Cortex of kidney (tissue), 1 donor: ENCODE data around the gene ADARB2.

Experiments used
- DNase-seq: peaks from one replicate; lab custom pipeline; 2025; lab: John Stamatoyannopoulos, UW

Gene ADARB2

GRCh38 chr10:1495915-1496517 lies 241.3 kb downstream of the ADARB2 start:
- DNase-seq = no peak

DNA sequence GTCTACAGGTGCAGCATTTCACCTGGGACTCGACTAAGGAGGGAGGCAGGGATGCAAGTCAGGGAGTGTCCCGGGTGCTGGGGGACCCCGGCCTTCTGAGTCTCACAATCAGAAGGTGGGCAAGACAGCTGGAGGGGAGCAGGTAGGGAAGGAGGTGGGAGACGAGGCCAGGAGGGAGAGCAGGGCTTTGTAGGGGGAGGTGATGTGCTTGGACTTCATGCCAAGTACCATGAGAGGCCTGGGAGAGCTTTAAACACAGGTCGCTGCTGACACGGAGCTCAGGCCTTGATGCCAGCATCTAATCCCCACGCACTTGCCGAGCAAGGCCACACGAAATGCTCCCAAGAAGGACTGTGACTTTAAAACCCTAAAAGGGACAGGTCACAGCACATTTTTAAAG lies 244.7 kb downstream of the ADARB2 start:
- DNase-seq = no peak

GRCh38 chr10:1491901-1492300 lies 245.4 kb downstream of the ADARB2 start:
- no peak for DNase-seq

GRCh38 chr10:1489801-1490200 lies 247.5 kb downstream of the ADARB2 start:
- no peak for DNase-seq

- no peak for DNase-seq
Observed at GRCh38 chr10:1488970-1489548, 248.3 kb downstream of the ADARB2 start.

- DNase-seq = no peak
Observed at GRCh38 chr10:1486841-1487687, 250.3 kb downstream of the ADARB2 start.

GRCh38 chr10:1485357-1485756 lies 252.0 kb downstream of the ADARB2 start:
- DNase-seq = no peak

- DNase-seq = no peak
Observed at GRCh38 chr10:1483826-1484225, 253.5 kb downstream of the ADARB2 start.

- no peak for DNase-seq
Observed at GRCh38 chr10:1483246-1483645, 254.1 kb downstream of the ADARB2 start.

DNA sequence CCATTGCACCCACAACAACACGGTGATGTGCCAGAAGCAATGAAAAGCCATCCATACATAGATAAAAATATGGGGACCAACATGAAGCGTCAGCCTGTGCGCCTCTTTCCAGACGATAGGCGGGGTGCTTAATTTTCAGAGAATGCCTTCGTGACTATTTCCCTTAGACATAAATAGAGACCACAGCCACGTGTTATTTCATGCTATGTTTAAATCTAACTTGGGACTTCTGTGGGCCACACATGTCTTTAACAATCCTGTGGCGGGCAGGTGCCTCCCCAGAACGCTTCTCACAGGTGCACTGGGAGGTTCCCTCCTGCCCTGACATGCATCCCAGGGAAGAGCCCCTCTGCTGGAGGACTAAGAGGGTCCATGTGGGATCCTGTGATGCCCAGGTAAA lies 259.7 kb downstream of the ADARB2 start:
- DNase-seq = no peak

DNA sequence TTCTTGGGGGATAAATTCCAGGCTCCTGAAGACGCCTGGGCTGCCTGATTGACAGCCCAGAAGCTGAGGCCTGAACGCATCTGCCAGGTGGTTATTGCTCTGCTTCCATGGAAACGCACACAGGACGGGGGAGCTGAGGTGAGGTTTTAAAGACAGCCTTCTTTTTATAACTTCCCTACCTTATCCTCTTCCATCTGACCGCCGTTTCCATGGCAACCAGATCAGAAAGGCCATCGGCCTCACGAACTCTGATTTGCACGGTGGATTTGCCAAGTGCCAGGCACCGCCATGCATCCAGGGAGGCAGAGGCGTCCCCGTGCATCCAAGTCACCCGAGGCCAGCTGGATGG lies 260.9 kb downstream of the ADARB2 start:
- no peak for DNase-seq

DNA sequence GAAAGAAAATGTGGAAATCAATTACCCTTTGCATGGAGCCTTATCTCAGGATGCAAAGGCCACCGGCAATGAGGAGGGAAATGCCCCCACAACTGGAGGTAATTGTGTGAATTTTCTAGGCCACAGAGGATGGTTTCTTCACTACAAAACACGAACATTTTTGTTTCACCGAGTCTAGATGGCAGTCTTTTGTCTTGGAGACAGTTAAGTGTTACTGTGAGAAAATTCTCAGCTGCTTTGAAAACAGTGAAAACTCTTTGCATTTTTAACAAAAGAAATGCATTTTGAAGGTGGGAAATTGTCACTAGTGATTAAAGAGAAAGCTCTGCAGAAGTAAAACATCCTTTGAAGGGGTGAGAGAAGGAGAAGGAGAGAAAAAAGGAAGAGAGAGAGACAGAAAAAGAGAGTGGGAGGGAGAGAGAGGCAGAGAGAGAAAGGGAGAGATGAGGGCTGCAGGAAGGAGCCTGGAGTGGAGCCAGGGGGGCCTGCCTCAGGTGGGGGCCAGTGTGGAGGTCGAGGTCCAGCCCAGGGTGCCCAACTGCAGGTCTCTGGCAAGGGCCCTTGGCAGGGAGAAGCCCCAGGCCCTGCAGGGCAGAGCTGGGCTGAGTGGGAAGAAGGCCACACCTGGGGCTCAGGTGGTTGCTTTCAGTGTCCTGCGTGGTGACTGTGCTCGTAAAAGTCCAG lies 261.4 kb downstream of the ADARB2 start:
- DNase-seq = no peak

- DNase-seq = no peak
Observed at GRCh38 chr10:1475098-1475591, 262.2 kb downstream of the ADARB2 start.

DNA sequence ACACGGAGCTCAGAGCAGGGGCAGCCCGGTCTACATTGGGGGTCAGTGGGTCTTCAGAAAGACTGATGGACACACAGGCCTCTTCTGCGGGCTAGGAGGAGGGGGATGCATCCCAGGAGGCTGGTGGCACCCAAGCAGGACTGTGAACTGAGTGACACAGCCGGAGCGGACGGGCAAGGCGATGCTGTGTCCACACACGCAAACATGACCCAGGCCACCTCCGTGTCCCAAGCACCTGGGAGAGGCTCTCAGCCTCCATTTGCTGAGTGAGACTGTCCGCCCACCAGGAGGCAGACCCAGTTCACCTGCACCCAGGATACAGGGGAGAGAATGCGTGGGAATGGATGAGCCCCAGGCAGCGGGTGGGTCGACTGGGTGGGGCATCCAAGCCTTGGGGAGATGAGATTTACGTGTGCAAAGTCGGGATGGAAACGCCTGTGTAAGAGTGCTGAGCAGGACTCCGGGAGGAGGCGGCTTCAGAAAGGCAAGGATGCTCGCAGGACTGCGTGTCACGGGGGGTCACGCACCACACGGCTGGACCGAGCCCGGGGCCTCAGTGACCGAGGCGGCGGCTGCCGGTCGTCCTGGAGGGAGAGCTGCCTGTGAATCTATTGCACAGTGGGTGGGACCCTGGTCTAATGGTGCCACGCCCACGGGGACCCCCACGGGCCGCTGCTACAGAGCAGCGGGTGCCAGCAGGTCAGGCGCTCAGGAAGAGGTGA lies 262.8 kb downstream of the ADARB2 start:
- DNase-seq = no peak

- no peak for DNase-seq
Observed at GRCh38 chr10:1473874-1474273, 263.5 kb downstream of the ADARB2 start.

GRCh38 chr10:1472178-1472958 lies 265.0 kb downstream of the ADARB2 start:
- DNase-seq = no peak

DNA sequence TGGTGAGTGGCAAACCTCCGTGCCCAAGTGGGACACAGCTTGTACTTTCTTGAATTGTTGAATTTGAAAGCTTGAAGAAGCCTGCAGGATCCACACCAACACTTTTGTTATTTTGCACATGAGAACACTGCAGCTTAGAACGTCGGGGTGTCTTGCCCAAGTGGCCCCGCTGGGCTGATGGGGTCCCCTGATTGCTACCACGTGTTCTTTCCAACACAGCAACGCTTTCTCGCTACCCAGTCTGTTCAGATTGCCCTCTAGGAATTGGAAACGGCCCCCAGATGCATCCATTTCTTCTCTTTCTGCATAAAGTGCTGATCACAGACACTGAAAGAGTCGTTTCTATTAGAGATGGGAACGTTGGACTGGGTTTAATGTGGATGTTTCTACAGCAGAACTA lies 268.5 kb downstream of the ADARB2 start:
- no peak for DNase-seq

DNA sequence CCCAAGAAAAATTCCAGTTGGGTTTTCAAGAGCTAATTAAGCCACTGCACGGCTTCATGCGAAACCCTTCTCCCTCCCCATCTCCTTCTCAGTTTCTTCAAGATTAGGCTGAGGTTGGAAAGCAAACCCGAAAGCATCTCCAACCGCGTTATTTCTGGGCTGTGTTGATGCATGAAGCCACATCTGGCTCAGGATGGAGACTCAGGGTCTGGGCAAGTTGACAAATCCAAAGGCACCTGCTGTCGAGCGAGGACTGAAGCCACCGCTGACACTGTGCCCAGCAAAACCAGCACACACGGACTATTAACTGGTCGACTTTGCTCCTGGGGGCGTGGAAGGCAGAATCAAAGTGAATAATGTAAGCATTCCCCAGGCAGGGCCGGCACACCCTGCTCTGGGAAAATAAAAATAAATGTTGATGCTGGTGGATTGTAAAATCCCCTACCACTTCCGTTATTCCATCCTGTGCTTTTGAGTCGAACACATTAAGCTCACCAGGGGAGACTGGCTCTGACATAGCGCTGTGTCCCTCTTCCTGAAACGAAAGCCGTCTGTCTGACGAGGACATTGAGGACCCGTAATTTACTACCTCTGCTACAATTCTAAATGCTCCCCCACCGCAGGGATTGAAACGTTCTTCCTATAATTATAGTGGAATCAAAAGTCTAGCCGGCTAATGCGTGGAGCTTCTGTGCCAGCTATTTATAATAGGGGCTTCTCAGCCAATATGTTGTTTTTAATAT lies 269.8 kb downstream of the ADARB2 start:
- DNase-seq = no peak

DNA sequence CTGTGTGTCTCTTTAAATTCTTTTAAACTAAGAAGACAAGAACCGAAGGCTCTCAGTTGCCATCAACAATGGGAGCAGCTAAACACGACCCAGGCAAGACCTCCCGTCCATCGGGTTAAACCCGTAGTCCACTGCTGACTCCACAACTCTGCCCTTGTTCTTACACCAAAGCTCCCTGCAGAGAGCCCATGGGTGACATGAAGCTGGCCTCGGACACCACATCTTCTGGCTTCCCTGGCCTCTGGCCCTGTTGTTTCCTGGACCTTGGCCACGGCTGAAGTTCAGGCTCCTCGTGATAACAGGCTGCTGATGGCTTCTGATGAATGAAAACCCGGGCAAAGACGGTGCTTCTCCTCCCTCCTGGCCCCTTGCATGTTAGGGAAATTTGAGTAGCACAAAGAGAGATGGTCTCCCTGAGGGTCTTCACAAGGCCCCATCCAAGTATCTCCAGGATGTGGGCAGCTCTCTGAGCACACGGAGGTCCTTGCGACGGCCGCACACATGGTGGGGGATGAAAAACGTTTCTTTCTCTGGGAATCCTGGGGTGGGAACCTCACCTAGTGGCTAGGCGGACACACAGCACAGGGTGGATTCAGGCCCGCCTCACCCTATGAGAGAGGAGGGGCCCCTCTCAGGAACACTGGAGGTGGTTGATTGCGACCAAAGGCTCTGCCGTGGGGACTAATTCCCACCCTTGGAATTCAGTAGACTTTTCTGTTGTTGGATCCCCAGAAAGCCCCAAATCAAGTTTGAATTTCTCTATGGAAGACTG lies 271.1 kb downstream of the ADARB2 start:
- no peak for DNase-seq
